IMR-90 (cell line): ENCODE data around the gene ITIH2. TPM values are rescaled to one million over a fixed set of nuclear protein-coding genes. Genes with fewer than 3 reads are reported as not detected.

Source experiments
- ATAC-seq: fragments of 200-7000 bp; cut with Tn5 transposase; 2 replicates; pipeline ENCODE4 v1.9.1; 2020; ENCODE audit warnings: low read depth, mild to moderate bottlenecking, moderate library complexity
- BruUV-seq: library from RNA; stranded (reverse); fragments of 400-500 nt; replicated peaks from 2 replicates; lab custom pipeline; 2021; lab: Mats Ljungman, UMichigan
- CTCF ChIA-PET: fragments of 300-600 bp; formaldehyde crosslinking; extraction: SDS; loops from one replicate; lab custom pipeline; 2021; ENCODE audit warnings: antibody characterized with exemption; lab: Yijun Ruan, JAX
- POLR2A ChIA-PET: fragments of 300-600 bp; sonication (Branson Sonifier 250); formaldehyde crosslinking; loops from one replicate; lab custom pipeline; 2022; ENCODE audit warnings: antibody characterized with exemption; ENCODE audit not compliant: unreplicated experiment; lab: Charles Lee
- DNase-seq: peaks from one replicate; pipeline ENCODE4 v3.0.0; 2013
- H2AFZ ChIP-seq: replicated peaks from 2 replicates; pipeline ENCODE3; 2013; ENCODE audit warnings: low read length, mild to moderate bottlenecking; ENCODE audit not compliant: poor library complexity
- H2AK5ac ChIP-seq: 2 replicates; pipeline ENCODE4 v1.6.1; 2013; ENCODE audit warnings: low read depth, low read length, inconsistent platforms
- H2AK9ac ChIP-seq: replicated peaks from 2 replicates; pipeline ENCODE3; 2013; ENCODE audit warnings: mild to moderate bottlenecking, low read depth, low read length, moderate library complexity; ENCODE audit not compliant: poor library complexity
- H2BK120ac ChIP-seq: 2 replicates; pipeline ENCODE4 v1.6.1; 2013; ENCODE audit warnings: low read depth, low read length, inconsistent platforms
- H2BK15ac ChIP-seq: 3 replicates; pipeline ENCODE4 v1.6.1; 2013; ENCODE audit warnings: low read depth, low read length, inconsistent platforms
- H2BK20ac ChIP-seq: 2 replicates; pipeline ENCODE4 v1.6.1; 2013; ENCODE audit warnings: low read depth, mild to moderate bottlenecking, inconsistent platforms, low read length, moderate library complexity
- H2BK5ac ChIP-seq: 2 replicates; pipeline ENCODE4 v1.6.1; 2013; ENCODE audit warnings: mild to moderate bottlenecking, low read depth, low read length, inconsistent platforms; ENCODE audit not compliant: poor library complexity, severe bottlenecking
- H3K14ac ChIP-seq: replicated peaks from 2 replicates; pipeline ENCODE4 v1.6.1; 2013; ENCODE audit warnings: low read depth, low read length, inconsistent platforms
- H3K18ac ChIP-seq: 2 replicates; pipeline ENCODE4 v1.6.1; 2013; ENCODE audit warnings: low read depth, low read length, control low read depth
- H3K23ac ChIP-seq: 2 replicates; pipeline ENCODE4 v1.6.1; 2013; ENCODE audit warnings: low read depth, low read length, inconsistent platforms
- H3K27ac ChIP-seq: 2 replicates; pipeline ENCODE4 v1.5.1; 2013; ENCODE audit warnings: mild to moderate bottlenecking, control low read depth, low read length; ENCODE audit not compliant: insufficient read depth
- H3K27me3 ChIP-seq: 2 replicates; pipeline ENCODE4 v1.6.1; 2013; ENCODE audit warnings: low read length; ENCODE audit not compliant: control insufficient read depth, insufficient read depth
- H3K36me3 ChIP-seq: 2 replicates; pipeline ENCODE4 v1.6.1; 2013; ENCODE audit warnings: low read length, mixed read lengths; ENCODE audit not compliant: control insufficient read depth, insufficient read depth
- H3K4ac ChIP-seq: 2 replicates; pipeline ENCODE4 v1.6.1; 2013; ENCODE audit warnings: low read depth, low read length, inconsistent platforms
- H3K4me1 ChIP-seq: 2 replicates; pipeline ENCODE4 v1.6.1; 2013; ENCODE audit warnings: low read length, mixed read lengths; ENCODE audit not compliant: control insufficient read depth, insufficient read depth
- H3K4me2 ChIP-seq: 2 replicates; pipeline ENCODE4 v1.6.1; 2013; ENCODE audit warnings: low read depth, mild to moderate bottlenecking, control low read depth, low read length, moderate library complexity
- H3K4me3 ChIP-seq: 2 replicates; pipeline ENCODE4 v1.5.1; 2013; ENCODE audit warnings: low read depth, mild to moderate bottlenecking, control low read depth, low read length, moderate library complexity; ENCODE audit not compliant: insufficient read depth
- H3K56ac ChIP-seq: 2 replicates; pipeline ENCODE4 v1.6.1; 2013; ENCODE audit warnings: low read length, inconsistent platforms; ENCODE audit not compliant: insufficient read depth; ENCODE audit errors: extremely low read depth
- H3K79me1 ChIP-seq, 2 experiments: 2 replicates each; pipeline ENCODE4 v1.6.1; 2013; ENCODE audit warnings: low read length in 2 of 2, inconsistent platforms in 1 of 2, low read depth in 1 of 2
- H3K9ac ChIP-seq: 2 replicates; pipeline ENCODE4 v1.6.1; 2013; ENCODE audit warnings: low read depth, low read length, control low read depth
- H3K9me1 ChIP-seq: 2 replicates; pipeline ENCODE4 v1.6.1; 2013; ENCODE audit warnings: low read length, inconsistent platforms; ENCODE audit not compliant: insufficient read depth
- H3K9me3 ChIP-seq: 2 replicates; pipeline ENCODE4 v1.6.1; 2013; ENCODE audit warnings: low read length; ENCODE audit not compliant: control insufficient read depth, insufficient read depth
- H4K20me1 ChIP-seq: 2 replicates; pipeline ENCODE4 v1.6.1; 2013; ENCODE audit warnings: low read length, inconsistent platforms; ENCODE audit not compliant: insufficient read depth
- H4K5ac ChIP-seq: 2 replicates; pipeline ENCODE4 v1.6.1; 2013; ENCODE audit warnings: mild to moderate bottlenecking, low read depth, low read length, control low read depth
- H4K8ac ChIP-seq, 2 experiments: 2 replicates each; pipeline ENCODE4 v1.6.1; 2013; ENCODE audit warnings: low read depth in 2 of 2, low read length in 2 of 2, control low read depth in 1 of 2, inconsistent platforms in 1 of 2
- H4K91ac ChIP-seq: 2 replicates; pipeline ENCODE4 v1.6.1; 2013; ENCODE audit warnings: low read depth, low read length, inconsistent platforms; ENCODE audit not compliant: insufficient read depth
- BHLHE40 ChIP-seq: fragments of 150-350 bp; IDR thresholded peaks from 2 replicates; pipeline ENCODE4 v1.6.1; 2016; ENCODE audit warnings: mild to moderate bottlenecking, low read depth, low read length
- CEBPB ChIP-seq: IDR thresholded peaks from 2 replicates; pipeline ENCODE4 v1.6.1; 2012; ENCODE audit warnings: low read depth, low read length, improper control_type of control experiment
- CHD1 ChIP-seq: IDR thresholded peaks from 2 replicates; pipeline ENCODE4 v1.6.1; 2012; ENCODE audit warnings: low read depth, low read length, improper control_type of control experiment
- ELK1 ChIP-seq: fragments of 150-350 bp; IDR thresholded peaks from 2 replicates; pipeline ENCODE4 v1.6.1; 2016; ENCODE audit warnings: low read depth, mild to moderate bottlenecking, low read length, moderate library complexity, borderline replicate concordance
- FOS ChIP-seq: fragments of 150-350 bp; IDR thresholded peaks from 2 replicates; pipeline ENCODE4 v1.6.1; 2016; ENCODE audit warnings: low read depth, low read length
- MAFK ChIP-seq: IDR thresholded peaks from 2 replicates; pipeline ENCODE4 v1.6.1; 2012; ENCODE audit warnings: low read depth, low read length, improper control_type of control experiment
- MAZ ChIP-seq: IDR thresholded peaks from 2 replicates; pipeline ENCODE4 v1.6.1; 2012; ENCODE audit warnings: low read depth, mild to moderate bottlenecking, low read length, improper control_type of control experiment, moderate library complexity, borderline replicate concordance
- MXI1 ChIP-seq: IDR thresholded peaks from 2 replicates; pipeline ENCODE4 v1.6.1; 2012; ENCODE audit warnings: low read depth, mild to moderate bottlenecking, low read length, moderate library complexity, borderline replicate concordance
- POLR2A ChIP-seq: IDR thresholded peaks from 2 replicates; pipeline ENCODE4 v1.6.1; 2012; ENCODE audit warnings: mild to moderate bottlenecking, low read depth, low read length
- RAD21 ChIP-seq: IDR thresholded peaks from 2 replicates; pipeline ENCODE4 v1.6.1; 2012; ENCODE audit warnings: low read length, improper control_type of control experiment
- RCOR1 ChIP-seq: IDR thresholded peaks from 2 replicates; pipeline ENCODE4 v1.6.1; 2012; ENCODE audit warnings: mild to moderate bottlenecking, low read length, improper control_type of control experiment; ENCODE audit not compliant: insufficient replicate concordance
- SMC3 ChIP-seq: fragments of 150-350 bp; IDR thresholded peaks from 2 replicates; pipeline ENCODE4 v1.6.1; 2016; ENCODE audit warnings: low read depth, mild to moderate bottlenecking, antibody characterized with exemption, low read length, moderate library complexity
- WGBS, 2 experiments: methylation state at CpG; one replicate each; pipeline versions ENCODE4 v1.1.5 to v1.1.7; 2013; ENCODE audit warnings: missing lambda C conversion rate in 2 of 2; ENCODE audit not compliant: insufficient read length in 1 of 2; ENCODE audit errors: extremely low coverage in 2 of 2; 5-methylcytosine and 5-hydroxymethylcytosine counted together
- dilution Hi-C: fragments of 300-500 bp; cut with HindIII; formaldehyde crosslinking; loops from one replicate; pipeline ENCODE4 v1.14.3; 2018; ENCODE audit warnings: low sequenced_read_pairs; ENCODE audit not compliant: unreplicated experiment
- in situ Hi-C: fragments of 300-500 bp; cut with MboI; formaldehyde crosslinking; loops from 3 replicates; pipeline ENCODE4 v1.14.3; 2019; ENCODE audit warnings: low sequenced_read_pairs, inconsistent platforms, mixed read lengths
- intact Hi-C: fragments of 100-400 bp; cut with micrococcal nuclease; formaldehyde crosslinking; loops from 2 replicates; pipeline ENCODE4 v1.10.0; 2022
- polyA plus RNA-seq, 3 experiments: library from polyadenylated mRNA; depleted of rRNA; stranded (reverse); fragments of >200 nt; gene quantifications; 2 replicates each; pipeline ENCODE4 v1.2.3, GENCODE V29; 2012; ENCODE audit warnings: low replicate concordance in 1 of 3
- total RNA-seq: library from RNA; depleted of rRNA; stranded (reverse); fragments of >200 nt; gene quantifications from 2 replicates; pipeline ENCODE4 v1.2.3, GENCODE V29; 2012

ITIH2 gene
- total and polyA plus RNA-seq, 2 of the 4 experiments (the other 2 are of a cell fraction): not detected

GRCh38 chr10:7738536-7739407 is 35.7 kb downstream of the ITIH2 start:
- H3K27me3 ChIP-seq: no peaks in the 10 kb centered on the region; the same call in 1 of the 2 replicates
- no peak overlapping the region for H2AK5ac ChIP-seq
- CTCF ChIA-PET: no interaction called here
- H4K5ac ChIP-seq: no peak overlapping the region
- no peak overlapping the region for H3K9ac ChIP-seq
- H2AFZ ChIP-seq: no peak overlapping the region
- no peak overlapping the region for H2AK9ac ChIP-seq
- no peak overlapping the region for H3K56ac ChIP-seq
- intact Hi-C loops: no loop called here
- in situ Hi-C loops: no loop called here
- no TSS peak for BruUV-seq
- H3K36me3 ChIP-seq: no peaks in the 10 kb centered on the region
- POLR2A ChIA-PET: no interaction called here
- H4K8ac ChIP-seq: no peak overlapping the region
- no peak overlapping the region for H2BK20ac ChIP-seq
- H3K4me2 ChIP-seq: no peak overlapping the region
- DNase-seq (no peak), ATAC-seq (no peak)
- H3K4me3 ChIP-seq: no peak overlapping the region
- H2BK5ac ChIP-seq: no peak overlapping the region
- no peak overlapping the region for H2BK120ac ChIP-seq
- dilution Hi-C loops: no loop called here
- no peak overlapping the region for H3K4ac ChIP-seq
- no peaks in the 10 kb centered on the region for H3K9me1 ChIP-seq
- H3K79me1 ChIP-seq: no peaks in the 10 kb centered on the region
- no peak overlapping the region for H4K91ac ChIP-seq
- 91% methylated on average over 4 of the region's 20 CpGs; no CpG with 5 or more reads in 1 of the 2 experiments for WGBS, 2 experiments
- TF ChIP-seq MAFK (no peak), RAD21 (no peak), SMC3 (no peak), MXI1 (no peak), RCOR1 (no peak), MAZ (no peak), FOS (no peak), POLR2A (no peak), CHD1 (no peak), CEBPB (no peak), ELK1 (no peak), BHLHE40 (no peak)
- H3K27ac ChIP-seq: no peak overlapping the region
- no peaks in the 10 kb centered on the region for H3K4me1 ChIP-seq
- no peak overlapping the region for H2BK15ac ChIP-seq
- H4K20me1 ChIP-seq: no peaks in the 10 kb centered on the region
- H3K23ac ChIP-seq: no peak overlapping the region
- H3K14ac ChIP-seq: no peak overlapping the region
- no peaks in the 10 kb centered on the region for H3K9me3 ChIP-seq
- no peak overlapping the region for H3K18ac ChIP-seq
